ENCODE measurements around the gene HNF4A.

GRCh38 chr20:44481719-44482416 lies 126.4 kb downstream of the HNF4A start:
- TF ChIP-seq CTCF (IDR thresholded peaks at IDR 0.05) (no peak), ZFX (IDR thresholded peaks at IDR 0.05; ENCODE audit: borderline replicate concordance) (no peak)

All from 22Rv1 (cell line).